GM21723 (cell line): ENCODE data around the gene RARB.

ENCODE experiments used
- ATAC-seq: cut with Tn5 transposase; IDR thresholded peaks from one replicate; pipeline ENCODE4 v1.9.1; 2021; ENCODE audit warnings: mild to moderate bottlenecking, moderate library complexity; ENCODE audit not compliant: unreplicated experiment

RARB gene

DNA sequence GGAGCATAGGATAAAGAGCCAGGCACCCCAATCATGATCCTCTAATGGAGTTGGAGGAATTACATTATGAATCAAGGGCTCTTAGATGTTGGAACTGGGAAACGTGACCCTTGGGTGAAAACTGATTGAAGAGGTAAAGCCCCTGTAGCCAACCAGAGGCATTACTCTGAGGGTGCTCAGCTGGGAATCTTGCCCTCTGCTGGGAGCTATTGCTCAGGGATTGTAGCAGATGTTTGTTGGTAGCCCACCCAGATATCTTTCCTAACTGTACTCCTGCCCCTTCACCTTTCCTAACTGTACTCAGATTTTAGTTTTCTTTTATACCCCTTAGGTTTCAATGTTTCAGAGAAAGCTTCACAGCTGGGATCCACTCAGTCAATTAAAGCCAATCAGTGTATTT lies 74.2 kb downstream of the RARB start:
- no peak for ATAC-seq

- no peak for ATAC-seq
Measured at GRCh38 chr3:25503898-25504301, 75.8 kb downstream of the RARB start.

- ATAC-seq: no peak
Measured at GRCh38 chr3:25505581-25505980, 77.5 kb downstream of the RARB start.

DNA sequence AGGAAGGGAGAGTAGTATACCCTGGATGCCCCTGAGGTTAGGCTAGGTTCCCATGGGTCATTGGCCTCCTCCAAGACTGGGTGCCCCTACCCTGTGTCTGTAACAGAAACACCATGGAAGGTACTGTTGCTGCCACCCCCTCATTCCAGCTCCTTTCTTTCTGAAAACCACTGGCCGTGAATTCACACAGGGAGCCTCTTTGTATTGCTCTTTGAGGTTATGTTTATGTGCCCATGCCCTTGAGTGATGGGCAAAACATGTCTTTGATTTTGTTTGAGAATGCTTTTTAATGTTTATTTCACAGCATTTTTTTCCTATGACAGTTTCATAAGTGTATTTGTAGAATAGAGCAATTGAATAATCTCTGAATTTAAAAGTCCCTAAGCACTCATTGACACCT lies 79.7 kb downstream of the RARB start:
- ATAC-seq: no peak

DNA sequence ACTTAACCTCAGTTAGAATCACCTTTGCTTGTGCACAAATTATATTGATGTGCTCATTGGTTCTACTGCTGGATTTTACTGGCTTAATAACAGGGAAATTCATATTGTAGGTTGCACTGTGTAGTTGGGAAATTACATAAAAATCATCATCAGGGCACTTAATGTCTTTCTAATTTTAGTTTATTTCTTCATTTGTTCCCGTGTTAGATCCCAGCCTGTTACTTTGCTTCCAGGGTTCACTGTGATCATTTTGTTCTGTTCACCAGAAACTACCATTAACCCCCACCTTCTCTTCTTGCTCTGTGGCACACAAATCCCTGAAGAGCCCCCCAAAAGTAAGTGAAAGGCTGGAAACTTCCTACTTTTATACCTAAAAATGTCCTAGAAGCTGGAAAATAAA lies 80.4 kb downstream of the RARB start:
- no peak for ATAC-seq

DNA sequence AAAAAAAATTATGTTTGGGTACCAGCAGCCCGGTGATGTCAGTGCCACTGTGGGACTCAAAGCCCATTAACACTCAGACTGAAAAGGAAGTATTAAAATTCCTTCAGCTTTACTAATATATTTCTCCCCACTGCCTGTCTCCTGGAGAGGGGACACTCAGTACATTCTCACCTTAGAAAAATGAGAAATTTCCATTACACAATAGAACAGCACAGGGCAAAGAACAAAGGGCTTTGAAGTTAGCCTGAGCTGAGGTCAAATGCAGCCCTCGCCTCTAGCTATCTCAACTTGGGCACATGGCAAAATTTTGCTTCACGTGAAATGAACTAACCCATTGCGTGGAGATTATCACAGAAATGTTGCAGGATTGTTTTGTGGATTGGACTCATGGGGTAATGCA lies 80.8 kb downstream of the RARB start:
- no peak for ATAC-seq

- ATAC-seq: no peak
Measured at GRCh38 chr3:25510797-25511196, 82.7 kb downstream of the RARB start.

- no peak for ATAC-seq
Measured at GRCh38 chr3:25511972-25512721, 84.1 kb downstream of the RARB start.

- no peak for ATAC-seq
Measured at GRCh38 chr3:25513642-25514266, 85.7 kb downstream of the RARB start.

DNA sequence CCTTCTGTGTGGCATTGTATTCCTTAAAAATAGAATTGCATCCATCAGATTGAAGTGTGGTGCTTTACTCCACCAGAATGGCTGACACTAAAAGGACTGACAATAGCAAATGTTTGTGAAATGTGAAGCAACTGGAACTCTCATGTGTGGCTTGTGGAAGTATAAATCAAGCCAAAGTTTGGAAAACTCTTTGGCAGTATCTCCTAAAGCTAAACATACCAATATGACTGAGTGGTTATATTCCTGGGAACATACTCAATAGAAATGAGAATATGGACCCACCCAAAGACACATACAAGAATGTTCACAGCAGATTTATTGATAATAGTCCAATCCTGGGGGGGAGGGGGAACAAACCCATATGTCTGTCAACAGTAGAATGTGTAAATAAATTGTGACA lies 87.1 kb downstream of the RARB start:
- no peak for ATAC-seq

DNA sequence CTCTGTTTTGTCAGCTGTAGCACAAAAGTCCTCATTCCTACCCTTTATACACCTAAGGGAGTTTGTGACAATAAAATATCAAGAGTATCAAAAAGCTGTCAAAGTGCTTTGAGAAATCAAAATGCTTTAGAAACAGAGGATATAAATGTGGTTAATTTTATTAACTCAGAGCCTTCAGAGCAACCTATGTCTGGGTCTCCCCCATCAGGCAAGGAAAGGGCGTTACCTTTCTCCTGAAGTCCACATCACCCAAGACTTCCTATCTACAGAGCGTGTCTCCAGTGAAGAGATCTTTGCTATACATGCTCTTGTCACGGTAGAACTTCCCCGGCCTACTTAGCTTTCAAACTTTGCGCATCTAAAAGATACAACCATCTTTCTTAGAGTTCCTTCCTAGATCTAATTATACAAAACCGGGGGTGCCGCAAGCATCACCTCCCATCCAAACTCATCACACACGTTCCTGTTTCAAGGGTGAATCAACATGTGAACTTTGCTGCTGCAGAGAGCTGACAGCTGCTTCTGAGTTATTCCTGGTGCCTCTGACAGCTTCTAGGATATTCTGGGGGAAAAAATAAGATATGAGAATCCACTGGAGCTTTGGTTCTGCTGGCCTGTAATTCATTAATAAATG lies 93.0 kb downstream of the RARB start:
- no peak for ATAC-seq

- no peak for ATAC-seq
Measured at GRCh38 chr3:25527336-25527735, 99.3 kb downstream of the RARB start.

DNA sequence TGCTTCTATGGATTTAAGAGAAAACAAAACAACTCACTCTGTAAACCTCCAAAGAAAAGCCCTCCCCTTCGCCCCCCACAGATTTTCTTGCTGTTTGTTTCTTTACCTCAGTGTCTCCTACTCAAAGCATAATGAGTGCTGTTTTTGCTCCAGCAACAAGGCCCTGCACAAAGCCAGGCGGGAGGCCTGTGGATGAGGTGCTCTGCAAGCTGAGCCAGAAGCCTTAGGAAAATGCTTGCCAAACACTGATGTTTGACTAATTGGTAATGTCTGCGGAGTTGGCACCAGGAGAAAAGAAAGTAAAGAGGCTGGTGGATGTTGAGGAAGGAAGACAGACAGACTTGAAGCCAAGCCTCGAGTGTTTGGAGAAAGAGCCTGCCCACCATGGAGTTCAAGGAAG lies 99.7 kb downstream of the RARB start:
- no peak for ATAC-seq

DNA sequence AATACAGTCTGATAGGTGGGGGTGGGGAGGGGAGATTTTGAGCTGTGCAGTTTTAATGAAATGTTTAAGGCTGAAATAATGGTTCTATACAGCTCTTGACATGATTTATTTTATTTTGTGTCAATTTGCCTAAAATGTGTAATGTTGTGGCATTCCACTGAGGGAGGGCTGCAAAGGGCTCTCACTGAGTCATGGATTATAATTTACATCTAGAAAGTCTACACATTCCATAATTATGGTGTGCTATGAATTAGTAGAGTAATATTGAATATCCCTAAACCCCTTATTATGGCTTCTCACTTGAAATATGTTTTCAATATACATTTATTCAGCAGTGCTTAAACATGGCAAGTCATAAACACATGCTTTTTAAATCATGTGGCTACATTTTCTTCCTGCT lies 103.9 kb downstream of the RARB start:
- no peak for ATAC-seq

DNA sequence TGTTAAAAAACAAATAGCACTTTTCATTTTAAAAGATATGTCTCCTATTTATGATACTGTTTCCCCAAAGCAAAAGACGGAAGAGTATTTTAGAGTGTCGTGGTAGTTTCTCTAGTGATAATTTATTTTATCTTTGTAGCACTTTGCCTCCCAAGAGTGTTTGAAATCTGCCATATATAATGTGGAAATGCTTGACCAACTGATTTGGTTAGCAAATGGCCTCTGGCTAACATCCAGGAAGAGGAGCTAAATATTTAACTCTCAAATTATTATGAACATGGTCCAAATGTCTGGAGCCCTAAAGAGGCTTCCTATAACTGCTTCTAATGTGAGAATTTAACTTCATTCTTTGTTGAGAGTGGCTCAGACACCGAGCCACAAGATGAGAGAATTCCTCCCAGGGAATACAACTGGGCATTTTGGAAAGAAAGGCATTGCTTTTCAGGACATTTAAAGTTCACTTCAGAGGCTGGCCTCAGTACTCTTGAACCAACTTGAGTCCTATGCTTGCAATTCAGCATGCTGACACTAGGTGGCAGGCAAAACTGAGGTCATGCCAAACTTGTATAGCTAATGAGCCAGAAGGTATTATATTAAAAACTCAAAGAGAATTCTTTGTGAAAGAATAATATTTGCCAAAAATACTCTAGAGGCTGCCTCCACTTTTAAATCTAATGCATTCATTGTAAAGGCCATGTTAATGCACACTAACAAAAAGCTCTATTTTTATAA lies 104.5 kb downstream of the RARB start:
- no peak for ATAC-seq

DNA sequence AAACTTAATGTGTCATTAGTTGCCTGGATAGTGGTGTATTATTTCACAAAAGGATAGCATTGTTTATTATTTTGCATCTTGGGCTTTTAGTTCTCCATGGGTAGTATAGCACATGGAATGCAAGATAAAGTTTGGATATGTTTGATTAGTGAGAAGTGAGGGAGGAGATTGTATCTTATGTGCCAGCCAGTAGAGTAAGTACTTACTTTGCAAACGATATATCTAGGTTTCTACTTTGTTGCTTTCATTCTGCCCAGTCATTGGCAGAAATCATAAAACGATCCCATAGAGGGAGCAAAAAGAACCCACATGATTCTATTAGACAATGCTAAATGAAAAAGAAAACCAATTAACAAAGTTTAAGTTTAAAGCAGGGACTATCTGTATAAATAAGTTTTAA lies 105.3 kb downstream of the RARB start:
- no peak for ATAC-seq

- no peak for ATAC-seq
Measured at GRCh38 chr3:25534007-25534406, 105.9 kb downstream of the RARB start.

GRCh38 chr3:25536521-25537391 lies 108.7 kb downstream of the RARB start:
- no peak for ATAC-seq

DNA sequence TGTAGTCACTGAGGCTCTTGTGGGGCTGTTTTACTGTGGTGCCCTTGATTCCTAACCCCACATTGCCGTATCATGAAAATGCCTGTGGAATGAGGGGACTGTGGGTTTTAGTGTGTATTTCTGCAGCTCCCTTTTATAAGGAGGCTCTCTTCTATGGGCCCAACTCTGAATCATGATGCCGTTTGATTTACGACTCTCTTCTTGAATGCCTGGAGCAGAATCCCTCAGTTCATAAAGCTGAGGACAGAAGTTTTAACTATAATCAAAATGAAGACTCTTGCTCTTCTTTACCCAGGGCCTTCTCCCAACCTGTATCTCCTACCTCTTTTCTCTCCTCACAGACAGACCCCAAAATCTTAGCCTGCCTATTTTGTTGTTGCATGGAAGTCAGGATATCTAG lies 109.5 kb downstream of the RARB start:
- ATAC-seq: no peak

GRCh38 chr3:25540273-25540672 lies 112.2 kb downstream of the RARB start:
- no peak for ATAC-seq
